ENCODE data around the gene MYH2.

The MYH2 gene

GRCh38 chr17:10574324-10574723, 24.9 kb upstream of the MYH2 start:
- DNase-seq (ENCODE audit: low read depth) = no peak
- no peak overlapping the region for H3K4me3 ChIP-seq (ENCODE audit: low read depth, low read length)
- TF ChIP-seq CTCF (IDR thresholded peaks at IDR 0.05; ENCODE audit: low read depth, low read length, missing control alignments) = no peak
- in situ Hi-C loops (cut with HindIII; ENCODE audit: low sequenced_read_pairs) = no loop called here

GRCh38 chr17:10563991-10564660, 14.7 kb upstream of the MYH2 start:
- H3K4me3 ChIP-seq (ENCODE audit: low read depth, low read length) = no peak overlapping the region
- no peak for TF ChIP-seq CTCF (IDR thresholded peaks at IDR 0.05; ENCODE audit: low read depth, low read length, missing control alignments)
- no peak for DNase-seq (ENCODE audit: low read depth)
- in situ Hi-C loops (cut with HindIII; ENCODE audit: low sequenced_read_pairs) = no loop called here

GRCh38 chr17:10558049-10558448, 8.6 kb upstream of the MYH2 start:
- H3K4me3 ChIP-seq (ENCODE audit: low read depth, low read length) = no peak overlapping the region
- DNase-seq (ENCODE audit: low read depth) = no peak
- TF ChIP-seq CTCF (IDR thresholded peaks at IDR 0.05; ENCODE audit: low read depth, low read length, missing control alignments) = no peak
- in situ Hi-C loops (cut with HindIII; ENCODE audit: low sequenced_read_pairs) = no loop called here

- DNase-seq (ENCODE audit: low read depth) = peak; percentile 6
- in situ Hi-C loops (cut with HindIII; ENCODE audit: low sequenced_read_pairs) = no loop called here
- TF ChIP-seq CTCF (IDR thresholded peaks at IDR 0.05; ENCODE audit: low read depth, low read length, missing control alignments) = no peak
- no peak overlapping the region for H3K4me3 ChIP-seq (ENCODE audit: low read depth, low read length)
Observed at GRCh38 chr17:10557422-10557821, 8.0 kb upstream of the MYH2 start.

- no peak for TF ChIP-seq CTCF (IDR thresholded peaks at IDR 0.05; ENCODE audit: low read depth, low read length, missing control alignments)
- DNase-seq (ENCODE audit: low read depth) = no peak
- H3K4me3 ChIP-seq (ENCODE audit: low read depth, low read length) = no peak overlapping the region
- in situ Hi-C loops (cut with HindIII; ENCODE audit: low sequenced_read_pairs) = no loop called here
Observed at GRCh38 chr17:10556301-10557005, 7.0 kb upstream of the MYH2 start.

GRCh38 chr17:10550014-10550413, 556 bp upstream of the MYH2 start:
- no peak for TF ChIP-seq CTCF (IDR thresholded peaks at IDR 0.05; ENCODE audit: low read depth, low read length, missing control alignments)
- no peak overlapping the region for H3K4me3 ChIP-seq (ENCODE audit: low read depth, low read length)
- in situ Hi-C loops (cut with HindIII; ENCODE audit: low sequenced_read_pairs) = no loop called here
- no peak for DNase-seq (ENCODE audit: low read depth)

All from astrocyte of the cerebellum (primary cell).